NB4 (cell line): ENCODE data around the gene CXCR5.

Source experiments
- CTCF ChIP-seq: IDR thresholded peaks from one replicate; pipeline ENCODE4 v1.5.1; 2012; ENCODE audit warnings: low read depth, low read length
- MYC ChIP-seq: IDR thresholded peaks from 2 replicates; pipeline ENCODE4 v1.6.1; 2011; ENCODE audit warnings: low read depth, low read length
- TF ChIP-seq, protein P1 (sequence below): IDR thresholded peaks from 2 replicates; pipeline ENCODE4 v1.6.1; 2011; ENCODE audit warnings: low read depth, low read length

DNA sequence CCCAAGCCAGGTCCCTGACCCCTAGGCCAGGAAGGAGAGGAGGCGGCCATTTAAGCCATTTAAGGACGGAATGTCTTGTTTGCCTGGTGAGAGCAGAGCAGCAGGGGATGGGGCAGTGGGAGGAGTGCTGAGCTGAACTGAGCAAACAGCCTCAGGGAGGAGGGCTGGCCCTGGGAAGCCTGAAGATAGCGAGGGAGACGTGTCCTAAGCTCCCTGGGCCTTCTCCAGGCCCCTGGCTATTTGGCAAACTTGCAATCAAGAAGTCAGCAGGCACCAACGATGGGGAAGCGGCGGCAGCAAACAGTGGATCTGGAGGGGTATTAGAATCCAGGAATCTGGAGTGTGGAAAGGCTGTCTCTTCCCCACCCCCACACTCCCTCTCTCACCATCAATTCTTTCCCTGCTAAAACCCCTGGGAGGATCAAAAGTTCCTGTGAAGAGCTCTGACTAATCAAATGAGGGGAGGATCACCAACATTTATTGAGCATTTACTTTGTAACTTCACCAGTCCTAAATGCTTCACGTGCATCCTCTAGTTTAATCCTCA is 33.2 kb downstream of the CXCR5 start:
- TF ChIP-seq CTCF (no peak), MYC (no peak)
- TF ChIP-seq, protein P1, sequence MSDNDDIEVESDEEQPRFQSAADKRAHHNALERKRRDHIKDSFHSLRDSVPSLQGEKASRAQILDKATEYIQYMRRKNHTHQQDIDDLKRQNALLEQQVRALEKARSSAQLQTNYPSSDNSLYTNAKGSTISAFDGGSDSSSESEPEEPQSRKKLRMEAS: no peak
